HG02970 (cell line): ENCODE measurements around the gene OR52I1.

ENCODE experiments used
- ATAC-seq: cut with Tn5 transposase; IDR thresholded peaks from one replicate; pipeline ENCODE4 v1.9.1; 2021; ENCODE audit warnings: mild to moderate bottlenecking, moderate library complexity, moderate number of reproducible peaks; ENCODE audit not compliant: unreplicated experiment, low FRiP score

OR52I1 gene

GRCh38 chr11:4593739-4594138 lies at the start of gene OR52I1:
OR52I1 (plus strand) TSS chr11:4594039; CDS start chr11:4594039, 0 bp downstream.
- ATAC-seq: no peak

GRCh38 chr11:4544891-4545290 lies 48.9 kb upstream of the OR52I1 start, which contains the start of gene OR52M1:
OR52M1 (plus strand) TSS chr11:4545191; CDS start chr11:4545191, 0 bp downstream.
- no peak for ATAC-seq

DNA sequence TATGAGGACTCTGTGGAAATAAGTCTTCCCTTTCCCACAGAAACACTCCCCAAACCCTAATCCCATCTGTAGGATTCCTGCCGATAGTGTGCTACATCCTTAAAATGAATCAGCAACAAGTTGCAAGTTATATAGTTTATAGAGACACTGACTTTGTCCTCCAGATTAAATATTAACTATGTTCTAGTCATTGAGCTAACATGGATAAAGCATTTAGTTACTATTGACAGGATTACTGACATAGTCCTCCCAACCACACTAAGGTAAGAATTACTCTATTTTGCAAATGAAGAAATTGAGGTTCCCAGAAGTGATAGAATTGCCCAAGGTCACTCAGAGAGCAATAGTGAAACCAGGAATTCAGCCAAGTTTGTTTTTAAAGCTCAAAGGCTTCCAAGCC lies 47.0 kb upstream of the OR52I1 start:
- no peak for ATAC-seq

DNA sequence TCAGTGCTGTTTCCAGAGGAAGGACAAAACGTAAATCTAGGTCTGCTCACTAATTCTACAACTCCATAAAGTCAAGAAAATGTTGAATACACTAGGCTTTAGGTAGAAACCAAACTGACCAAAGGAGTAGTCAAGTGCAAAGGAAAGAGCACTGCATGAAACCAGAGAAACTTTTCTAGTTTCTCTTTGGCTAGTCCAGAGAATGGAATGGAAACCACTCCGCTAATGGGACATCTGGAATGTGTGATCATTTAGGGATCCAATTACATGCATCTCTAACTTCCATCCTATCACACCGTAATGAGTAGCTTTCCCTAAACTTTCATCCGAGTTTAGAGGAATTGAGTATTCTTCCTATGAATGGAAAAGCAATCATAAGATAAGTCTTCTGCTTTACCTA lies 46.4 kb upstream of the OR52I1 start:
- ATAC-seq: no peak

DNA sequence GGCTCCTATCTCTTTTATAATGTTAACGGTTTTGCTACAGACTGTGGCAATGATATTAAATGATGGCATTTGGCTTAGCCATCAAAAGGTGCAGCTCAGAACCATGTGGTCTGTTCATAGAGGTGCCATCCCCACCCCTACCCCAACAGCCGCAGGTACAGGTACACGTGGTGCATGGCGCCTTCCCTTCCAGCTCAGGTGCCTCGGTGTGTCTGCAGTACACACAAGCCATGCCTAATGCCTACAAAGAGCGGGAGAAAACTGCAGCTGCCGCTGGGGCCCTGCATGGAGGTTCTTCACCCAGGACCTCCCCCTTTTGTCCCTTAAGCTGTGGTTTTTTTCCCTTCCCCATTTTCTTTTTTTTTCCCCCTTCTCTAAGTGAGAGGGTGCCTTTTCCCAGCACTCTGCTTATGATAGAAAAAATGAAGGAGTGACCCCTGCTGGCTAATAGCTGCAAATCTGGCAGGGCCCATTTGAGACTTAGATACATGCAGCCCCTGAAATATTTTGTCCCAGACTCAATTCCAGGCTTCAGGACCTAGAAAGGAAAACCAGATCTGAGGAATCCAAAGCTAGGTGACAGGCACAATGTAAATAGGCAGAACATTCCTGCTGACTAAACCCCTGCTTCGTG lies 42.4 kb upstream of the OR52I1 start:
- no peak for ATAC-seq

GRCh38 chr11:4559527-4560440 lies 34.1 kb upstream of the OR52I1 start:
- ATAC-seq: no peak

DNA sequence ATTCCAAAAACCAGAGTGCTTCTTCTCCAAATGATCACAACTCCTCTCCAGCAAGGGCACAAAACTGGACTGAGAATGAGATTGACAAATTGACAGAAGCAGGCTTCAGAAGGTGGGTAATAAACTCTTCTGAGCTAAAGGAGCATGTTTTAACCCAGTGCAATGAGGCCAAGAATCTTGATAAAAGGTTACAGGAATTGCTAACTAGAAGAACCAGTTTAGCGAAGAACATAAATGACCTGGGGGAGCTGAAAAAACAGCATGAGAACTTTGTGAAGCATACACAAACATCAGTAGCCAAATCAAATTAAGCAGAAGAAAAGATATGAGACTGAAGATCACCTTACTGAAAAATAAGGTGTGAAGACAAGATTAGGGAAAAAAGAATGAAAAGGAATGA lies 33.4 kb upstream of the OR52I1 start:
- ATAC-seq: no peak

DNA sequence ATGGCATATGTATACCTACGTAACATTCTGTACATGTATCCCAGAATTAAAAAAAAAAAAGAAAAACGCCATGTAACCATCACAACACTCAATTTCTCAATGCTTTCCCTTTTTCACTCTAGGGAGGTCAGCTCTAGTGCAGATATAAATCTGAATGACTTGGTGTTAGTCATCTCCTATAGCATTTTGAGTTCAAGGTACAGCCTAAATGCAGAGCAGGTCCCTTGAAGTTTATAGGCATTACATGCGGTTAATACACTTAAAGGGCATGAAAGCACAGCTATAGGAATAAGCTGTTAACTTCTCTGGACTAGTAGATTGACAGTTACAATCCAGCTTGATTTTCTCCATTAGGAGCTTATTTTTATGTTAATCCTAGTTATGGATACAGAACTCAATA lies 28.5 kb upstream of the OR52I1 start:
- ATAC-seq: no peak

- ATAC-seq: no peak
Observed at GRCh38 chr11:4569075-4569474, 24.8 kb upstream of the OR52I1 start.

DNA sequence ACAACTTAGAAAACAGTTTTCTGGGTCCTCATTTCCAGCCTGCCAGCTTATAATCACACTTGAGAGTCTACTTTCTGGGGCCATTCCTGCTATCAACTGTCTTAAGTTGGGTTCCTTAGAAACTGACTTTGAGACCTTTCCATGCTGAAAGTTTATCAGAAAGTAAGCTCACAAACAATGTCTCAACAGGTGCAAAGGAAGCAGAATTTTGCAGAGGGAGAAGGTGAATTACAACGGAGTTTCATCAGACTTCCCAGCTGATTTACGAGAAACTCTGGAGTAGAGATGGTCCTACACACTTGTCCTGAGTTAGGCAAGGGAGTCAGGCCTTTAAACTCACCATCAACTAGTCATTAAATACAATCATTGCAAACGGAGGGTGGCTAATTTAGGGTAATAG lies 17.0 kb upstream of the OR52I1 start:
- no peak for ATAC-seq

- ATAC-seq: no peak
Observed at GRCh38 chr11:4577761-4578160, 16.1 kb upstream of the OR52I1 start.

DNA sequence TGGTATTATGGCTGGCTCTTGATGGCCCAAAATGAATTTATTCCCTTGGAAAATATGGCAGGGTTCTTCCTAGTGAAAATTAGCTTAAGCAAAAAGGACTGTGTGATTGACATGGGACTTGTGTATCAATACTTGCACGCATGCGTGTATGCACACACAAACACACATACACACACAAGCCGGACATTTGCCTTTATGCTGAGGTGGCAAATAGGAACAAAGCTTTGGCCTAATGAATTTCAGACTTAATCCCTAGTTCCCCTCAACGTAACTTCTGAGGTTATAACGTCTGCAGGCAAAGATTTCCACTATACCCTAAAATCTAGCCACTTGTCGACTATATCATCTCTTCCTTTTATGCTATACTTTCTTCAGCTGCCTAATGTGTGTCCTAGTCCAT lies 15.2 kb upstream of the OR52I1 start:
- ATAC-seq: no peak

GRCh38 chr11:4580124-4580523 lies 13.7 kb upstream of the OR52I1 start:
- no peak for ATAC-seq

- no peak for ATAC-seq
Observed at GRCh38 chr11:4581443-4581842, 12.4 kb upstream of the OR52I1 start, which contains the start of gene OR52I2. OR52I2 (plus strand) TSS chr11:4581743.

- no peak for ATAC-seq
Observed at GRCh38 chr11:4589017-4589416, 4.8 kb upstream of the OR52I1 start.

GRCh38 chr11:4605057-4605456 lies 11.2 kb downstream of the OR52I1 start:
- ATAC-seq: no peak

- ATAC-seq: no peak
Observed at GRCh38 chr11:4606231-4607015, 12.6 kb downstream of the OR52I1 start.

GRCh38 chr11:4607096-4607495 lies 13.3 kb downstream of the OR52I1 start:
- no peak for ATAC-seq

DNA sequence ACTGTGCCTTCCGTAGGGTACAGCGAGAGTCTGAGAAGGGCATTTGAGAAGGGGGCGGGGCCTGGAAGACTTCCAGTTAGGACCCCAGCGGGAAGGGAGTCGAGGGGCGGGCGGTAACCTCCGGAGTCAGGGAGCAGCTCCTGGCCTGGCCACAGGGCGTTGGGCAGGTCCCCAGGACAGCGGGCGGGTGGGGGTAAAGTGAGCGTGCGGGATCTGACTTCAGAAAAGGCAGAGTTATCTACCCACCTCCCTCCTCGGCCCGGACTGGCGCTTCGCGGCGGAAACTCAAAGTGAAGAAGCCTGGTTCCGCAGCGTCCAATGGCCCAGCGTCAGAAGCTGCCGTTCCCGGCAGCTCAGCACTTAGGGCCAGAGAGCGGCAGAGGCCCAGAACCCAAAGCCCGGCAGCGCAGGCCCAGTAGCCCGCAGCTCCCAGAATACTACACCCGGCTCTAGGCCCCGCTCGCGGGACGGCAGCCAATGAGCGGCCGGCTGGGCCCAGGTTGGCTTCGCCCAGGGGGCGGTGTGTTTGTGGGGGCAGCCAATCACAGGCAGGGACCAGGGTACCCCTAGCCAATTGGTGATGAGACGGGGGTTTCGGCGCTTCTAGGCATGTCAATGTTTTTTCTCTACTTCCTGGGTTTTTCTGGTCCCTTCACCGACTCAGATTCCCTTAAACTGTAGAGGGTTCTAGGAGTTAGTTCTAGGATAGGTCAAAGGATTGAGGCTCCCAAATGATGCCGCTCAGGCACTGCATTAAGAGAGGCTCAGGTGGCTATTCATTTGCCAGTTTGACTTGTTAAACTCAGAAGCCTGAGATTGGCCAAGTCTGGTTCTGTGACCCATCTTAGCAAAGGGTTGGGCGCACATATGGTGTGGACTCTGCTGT lies 14.2 kb downstream of the OR52I1 start, which contains the start of gene TRIM68:
TSS of gene TRIM68 (minus strand) at position 451 of the 886 bp plus-strand sequence. CDS start 2,727 bp downstream, outside the sequence.
- peak; percentile 100 for ATAC-seq
